H1 (cell line): Measurements from ENCODE around the gene YPEL2. TPM values are rescaled to one million over a fixed set of nuclear protein-coding genes. Genes with fewer than 3 reads are reported as not detected.

Experiments
- CTCF ChIA-PET: fragments of 300-600 bp; sonication (Branson Sonifier 250); formaldehyde crosslinking; loops from one replicate; lab custom pipeline; 2021; ENCODE audit not compliant: partially characterized antibody; lab: Charles Lee
- POLR2A ChIA-PET: fragments of 300-600 bp; sonication (Branson Sonifier 250); formaldehyde crosslinking; loops from one replicate; lab custom pipeline; 2021; ENCODE audit warnings: inconsistent platforms; ENCODE audit not compliant: partially characterized antibody; lab: Charles Lee
- DNase-seq, 2 experiments: peaks; one replicate each; pipeline versions ENCODE4 v3.0.0 to v3.0.0-alpha.2; 2010 to 2022; ENCODE audit warnings: low spot score in 2 of 2, low read depth in 1 of 2, mixed read lengths in 1 of 2
- FAIRE-seq: peaks from 2 replicates; lab custom pipeline; 2011; peaks lifted over from hg19 to GRCh38; lab: Jason Lieb, UNC
- H2AFZ ChIP-seq: 2 replicates; pipeline ENCODE4 v1.8.1; 2012; ENCODE audit warnings: low read length, inconsistent platforms
- H2AK5ac ChIP-seq: 2 replicates; pipeline ENCODE4 v1.6.1; 2013; ENCODE audit warnings: low read depth, low read length
- H2BK120ac ChIP-seq: replicated peaks from 2 replicates; pipeline ENCODE3; 2013; ENCODE audit warnings: low read depth, low read length, inconsistent platforms
- H2BK12ac ChIP-seq: 2 replicates; pipeline ENCODE4 v1.6.1; 2013; ENCODE audit warnings: low read depth, low read length
- H2BK15ac ChIP-seq: 2 replicates; pipeline ENCODE4 v1.6.1; 2013; ENCODE audit warnings: low read length
- H2BK20ac ChIP-seq: 2 replicates; pipeline ENCODE4 v1.6.1; 2013; ENCODE audit warnings: low read length
- H2BK5ac ChIP-seq: 2 replicates; pipeline ENCODE4 v1.6.1; 2013; ENCODE audit warnings: low read depth, low read length
- H3K14ac ChIP-seq: 2 replicates; pipeline ENCODE4 v1.6.1; 2013; ENCODE audit warnings: inconsistent platforms; ENCODE audit not compliant: insufficient read length
- H3K18ac ChIP-seq: 2 replicates; pipeline ENCODE4 v1.6.1; 2013; ENCODE audit warnings: low read length; ENCODE audit errors: extremely low read depth
- H3K23ac ChIP-seq: 2 replicates; pipeline ENCODE4 v1.6.1; 2013; ENCODE audit warnings: inconsistent platforms; ENCODE audit not compliant: insufficient read length
- H3K23me2 ChIP-seq: 2 replicates; pipeline ENCODE4 v1.6.1; 2013; ENCODE audit warnings: low read depth, low read length
- H3K27ac ChIP-seq: 2 replicates; pipeline ENCODE4 v1.6.1; 2011; ENCODE audit warnings: low read depth, low read length, inconsistent platforms
- H3K27me3 ChIP-seq, 4 experiments: replicated peaks in 1 of 4; 1 replicate in 1 of 4; 2 replicates in 3 of 4; pipeline versions ENCODE4 v1.6.1 to v1.8.1; 2011 to 2013; ENCODE audit warnings: low read length in 3 of 4, mild to moderate bottlenecking in 3 of 4, inconsistent platforms in 2 of 4, mixed read lengths in 2 of 4, moderate library complexity in 1 of 4; ENCODE audit not compliant: control insufficient read depth in 3 of 4, insufficient read depth in 3 of 4; ENCODE audit errors: extremely low read depth in 1 of 4
- H3K36me3 ChIP-seq, 4 experiments: 2 replicates each; pipeline versions ENCODE4 v1.6.1 to v1.8.1; 2011 to 2013; ENCODE audit warnings: mild to moderate bottlenecking in 4 of 4, low read length in 3 of 4, moderate library complexity in 2 of 4, control low read depth in 1 of 4, inconsistent platforms in 1 of 4; ENCODE audit not compliant: insufficient read depth in 4 of 4, control insufficient read depth in 2 of 4
- H3K4ac ChIP-seq: replicated peaks from 2 replicates; pipeline ENCODE3; 2013; ENCODE audit warnings: low read length, low read depth, mixed read lengths, inconsistent platforms; ENCODE audit not compliant: insufficient read length
- H3K4me1 ChIP-seq, 4 experiments: replicated peaks in 1 of 4; 1 replicate in 1 of 4; 2 replicates in 3 of 4; pipeline versions ENCODE4 v1.6.1 to v1.8.1; 2011 to 2013; ENCODE audit warnings: low read length in 3 of 4, inconsistent platforms in 2 of 4, mixed read lengths in 1 of 4; ENCODE audit not compliant: insufficient read depth in 4 of 4, control insufficient read depth in 3 of 4
- H3K4me2 ChIP-seq, 2 experiments: 2 replicates each; pipeline versions ENCODE4 v1.6.1 to v1.8.1; 2011 to 2013; ENCODE audit warnings: low read depth in 2 of 2, low read length in 2 of 2, control low read depth in 1 of 2, inconsistent platforms in 1 of 2, mild to moderate bottlenecking in 1 of 2; ENCODE audit not compliant: insufficient read depth in 1 of 2
- H3K4me3 ChIP-seq, 4 experiments: fragments of 200-600, 300-600 bp in 1 of 4; sonication (generic), shearing (Covaris generic), sonication (Bioruptor Twin) in 1 of 4; 2 replicates each; pipeline versions ENCODE4 v1.5.1 to v1.8.1; 2011 to 2016; ENCODE audit warnings: low read length in 4 of 4, low read depth in 3 of 4, control low read depth in 2 of 4, inconsistent platforms in 2 of 4, mild to moderate bottlenecking in 2 of 4, mixed read lengths in 1 of 4, moderate library complexity in 1 of 4; ENCODE audit not compliant: insufficient read depth in 2 of 4; ENCODE audit errors: extremely low read depth in 1 of 4
- H3K56ac ChIP-seq: replicated peaks from 2 replicates; pipeline ENCODE3; 2013; ENCODE audit warnings: low read depth, mild to moderate bottlenecking, mixed read lengths, low read length, inconsistent platforms; ENCODE audit not compliant: insufficient read length
- H3K79me1 ChIP-seq: 2 replicates; pipeline ENCODE4 v1.6.1; 2013; ENCODE audit warnings: low read depth, low read length, control low read depth
- H3K79me2 ChIP-seq, 2 experiments: 2 replicates each; pipeline versions ENCODE4 v1.6.1 to v1.8.1; 2012 to 2013; ENCODE audit warnings: low read length in 2 of 2, mild to moderate bottlenecking in 2 of 2, inconsistent platforms in 1 of 2; ENCODE audit not compliant: insufficient read depth in 2 of 2, control insufficient read depth in 1 of 2
- H3K9ac ChIP-seq, 4 experiments: replicated peaks in 1 of 4; 1 replicate in 1 of 4; 2 replicates in 3 of 4; pipeline versions ENCODE4 v1.6.1 to v1.8.1; 2011 to 2013; ENCODE audit warnings: low read depth in 3 of 4, low read length in 3 of 4, control low read depth in 2 of 4, mild to moderate bottlenecking in 2 of 4, moderate library complexity in 2 of 4, inconsistent platforms in 1 of 4; ENCODE audit errors: extremely low read depth in 1 of 4
- H3K9me3 ChIP-seq, 2 experiments: 2 replicates each; pipeline versions ENCODE4 v1.6.1 to v1.8.1; 2012 to 2013; ENCODE audit warnings: mild to moderate bottlenecking in 2 of 2, moderate library complexity in 2 of 2, control low read depth in 1 of 2, inconsistent platforms in 1 of 2, low read depth in 1 of 2, low read length in 1 of 2, mixed read lengths in 1 of 2; ENCODE audit not compliant: insufficient read depth in 2 of 2
- H4K20me1 ChIP-seq, 2 experiments: replicated peaks in 1 of 2; 2 replicates each; pipeline versions ENCODE3 to v1.8.1; 2011 to 2013; ENCODE audit warnings: inconsistent platforms in 2 of 2, low read length in 2 of 2, mild to moderate bottlenecking in 1 of 2; ENCODE audit not compliant: insufficient read depth in 2 of 2, control insufficient read depth in 1 of 2
- H4K5ac ChIP-seq: 2 replicates; pipeline ENCODE4 v1.6.1; 2013; ENCODE audit warnings: low read length, low read depth, mixed read lengths, inconsistent platforms; ENCODE audit not compliant: insufficient read length
- H4K8ac ChIP-seq: 2 replicates; pipeline ENCODE4 v1.8.0; 2013; ENCODE audit warnings: mild to moderate bottlenecking, moderate library complexity, low read length, inconsistent platforms; ENCODE audit not compliant: insufficient read depth; ENCODE audit errors: extremely low read depth
- H4K91ac ChIP-seq: replicated peaks from 2 replicates; pipeline ENCODE3; 2013; ENCODE audit warnings: low read length, mixed read lengths, inconsistent platforms; ENCODE audit not compliant: insufficient read length
- ASH2L ChIP-seq: fragments of 200-600, 300-600 bp; sonication (generic); IDR thresholded peaks from one replicate; pipeline ENCODE4 v1.7.1; 2017; ENCODE audit warnings: low read length
- CBX8 ChIP-seq: fragments of 300-800, 300-1000 bp; sonication (generic); IDR thresholded peaks from 2 replicates; pipeline ENCODE4 v1.7.1; 2016; ENCODE audit warnings: low read depth, low read length, borderline replicate concordance
- CTCF ChIP-seq, 3 experiments: IDR thresholded peaks; 1 replicate in 2 of 3; 2 replicates in 1 of 3; pipeline versions ENCODE4 v1.5.1 to v1.6.1; 2011; ENCODE audit warnings: low read length in 3 of 3, mild to moderate bottlenecking in 3 of 3, inconsistent platforms in 2 of 3, low read depth in 1 of 3, moderate library complexity in 1 of 3; ENCODE audit not compliant: insufficient read depth in 1 of 3; ENCODE audit errors: control extremely low read depth in 1 of 3
- EGR1 ChIP-seq: IDR thresholded peaks from 2 replicates; pipeline ENCODE4 v1.6.1; 2011; ENCODE audit warnings: low read depth, low read length, borderline replicate concordance
- GABPA ChIP-seq: IDR thresholded peaks from 2 replicates; pipeline ENCODE4 v1.6.1; 2011; ENCODE audit warnings: mild to moderate bottlenecking, low read length, moderate library complexity, borderline replicate concordance; ENCODE audit not compliant: insufficient read depth
- HDAC2 ChIP-seq, 2 experiments: fragments of 300-600 bp in 1 of 2; sonication (generic) in 1 of 2; IDR thresholded peaks; 2 replicates each; pipeline ENCODE4 v1.6.1; 2011 to 2012; ENCODE audit warnings: low read depth in 2 of 2, low read length in 2 of 2, mild to moderate bottlenecking in 2 of 2, moderate library complexity in 2 of 2, borderline replicate concordance in 1 of 2, inconsistent platforms in 1 of 2
- JUND ChIP-seq: IDR thresholded peaks from 2 replicates; pipeline ENCODE4 v1.6.1; 2011; ENCODE audit warnings: mild to moderate bottlenecking, improper control_type of control experiment, low read length
- POLR2A ChIP-seq, 2 experiments: IDR thresholded peaks; 1 replicate in 1 of 2; 2 replicates in 1 of 2; pipeline ENCODE4 v1.6.1; 2011; ENCODE audit warnings: low read depth in 2 of 2, low read length in 2 of 2, mild to moderate bottlenecking in 2 of 2; ENCODE audit errors: control extremely low read depth in 1 of 2
- POU5F1 ChIP-seq: IDR thresholded peaks from 2 replicates; pipeline ENCODE4 v1.6.1; 2011; ENCODE audit warnings: low read depth, mild to moderate bottlenecking, low read length, moderate library complexity
- RXRA ChIP-seq: IDR thresholded peaks from 2 replicates; pipeline ENCODE4 v1.6.1; 2011; ENCODE audit warnings: low read depth, mild to moderate bottlenecking, low read length, moderate library complexity; ENCODE audit not compliant: insufficient read depth
- SAP30 ChIP-seq: fragments of 300-600 bp; sonication (generic); IDR thresholded peaks from 2 replicates; pipeline ENCODE4 v1.7.1; 2012; ENCODE audit warnings: low read length, moderate library complexity, mild to moderate bottlenecking, inconsistent platforms; ENCODE audit not compliant: insufficient read depth, insufficient replicate concordance
- SUZ12 ChIP-seq: fragments of 200-600 bp; sonication (generic); IDR thresholded peaks from 2 replicates; pipeline ENCODE4 v1.6.1; 2012; ENCODE audit warnings: mild to moderate bottlenecking, inconsistent platforms, low read length, moderate library complexity, mixed read lengths
- WGBS, 2 experiments: shearing (Covaris generic) in 1 of 2; methylation state at CpG; one replicate each; pipeline versions ENCODE4 v1.1.6 to v1.1.7; 2013 to 2015; ENCODE audit warnings: low lambda C conversion rate in 2 of 2, mixed read lengths in 2 of 2, inconsistent platforms in 1 of 2, low coverage in 1 of 2, missing lambda C conversion rate in 1 of 2; ENCODE audit not compliant: insufficient replicate concordance in 2 of 2, insufficient coverage in 1 of 2, insufficient read length in 1 of 2; ENCODE audit errors: extremely low coverage in 1 of 2, missing lambda C conversion rate in 1 of 2; 5-methylcytosine and 5-hydroxymethylcytosine counted together
- polyA plus RNA-seq, 7 experiments: library from polyadenylated mRNA; depleted of rRNA in 3 of 7; stranded (reverse) in 5 of 7; unstranded in 2 of 7; fragments of >200 nt in 5 of 7; fragments of 200-250 nt in 2 of 7; gene quantifications; 1 replicate in 5 of 7; 2 replicates in 1 of 7; 4 replicates in 1 of 7; pipeline versions ENCODE4 v1.2.1 to v1.2.3, GENCODE V29; 2011 to 2013; ENCODE audit warnings: missing spikeins in 2 of 7, mixed read lengths in 2 of 7
- total RNA-seq: library from RNA; stranded (reverse); fragmentation: NEBNext Ultra II Directional; extraction: Animal tissue kit (Norgen Biotek cat#: 25700); gene quantifications from 2 replicates; pipeline ENCODE4 v1.2.1, GENCODE V29; 2021

The YPEL2 gene
- total and polyA plus RNA-seq, 2 of the 8 experiments (the other 6 are each of a cell fraction or from before 2014, with no cell fraction given): 1.6 to 3.5 TPM

DNA sequence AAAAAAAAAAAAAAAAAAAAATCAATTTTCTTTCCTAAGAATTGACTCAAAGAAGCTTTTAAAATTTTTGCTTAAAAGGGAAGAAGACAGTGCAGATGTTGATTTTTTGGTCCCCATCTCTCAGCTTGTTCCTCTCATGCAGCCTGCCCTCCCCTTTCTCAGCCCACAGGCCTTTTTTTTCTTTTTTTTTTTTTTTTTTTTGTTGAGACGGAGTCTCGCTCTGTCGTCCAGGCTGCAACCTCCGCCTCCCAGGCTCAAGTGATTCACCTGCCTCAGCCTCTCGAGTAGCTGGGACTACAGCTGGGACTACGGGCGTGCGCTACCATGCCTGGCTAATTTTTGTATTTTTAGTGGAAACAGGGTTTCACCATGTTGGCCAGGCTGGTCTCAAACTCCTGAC lies 17.7 kb downstream of the YPEL2 start:
- H3K4me2 ChIP-seq: no peak overlapping the region
- CTCF ChIA-PET: interaction anchor here (0.6 to 1.7 kb wide), 5 partner anchors 16 to 1840 kb away, joined by 3 to 6 read pairs (median 3); no protein-coding TSS in a partner anchor
- WGBS, 2 experiments: 82% methylated on average over 5 of the region's 8 CpGs; no CpG with 5 or more reads in 1 of the 2 experiments
- POLR2A ChIA-PET: no interaction called here
- FAIRE-seq (no peak), DNase-seq (no peak)
- no peak overlapping the region for H2BK120ac ChIP-seq
- H3K79me2 ChIP-seq: no peaks in the 10 kb centered on the region
- H3K23ac ChIP-seq: no peak overlapping the region
- H2BK15ac ChIP-seq: no peak overlapping the region
- no peaks in the 10 kb centered on the region; the same call in 1 of the 2 replicates for H3K79me1 ChIP-seq
- H2AFZ ChIP-seq: no peak overlapping the region
- H3K23me2 ChIP-seq: no peaks in the 10 kb centered on the region
- H2BK5ac ChIP-seq: no peak overlapping the region
- H4K8ac ChIP-seq: no peak overlapping the region
- H3K4me1 ChIP-seq: peaks cover 0 to 9% (median 4%) of the 10 kb centered on the region in 4 experiments; a peak in 4 of 7 replicates
- H4K20me1 ChIP-seq: no peaks in the 10 kb centered on the region
- no peak overlapping the region for H3K14ac ChIP-seq
- no peak overlapping the region for H4K91ac ChIP-seq
- no peak overlapping the region for H3K56ac ChIP-seq
- no peak overlapping the region for H2BK20ac ChIP-seq
- no peak overlapping the region for H2BK12ac ChIP-seq
- H3K4ac ChIP-seq: no peak overlapping the region
- no peak overlapping the region for H3K18ac ChIP-seq
- H4K5ac ChIP-seq: no peak overlapping the region
- H3K4me3 ChIP-seq: no peak overlapping the region
- H3K36me3 ChIP-seq: no peaks in the 10 kb centered on the region
- no peak overlapping the region for H3K9ac ChIP-seq
- no peak overlapping the region for H3K27ac ChIP-seq
- no peaks in the 10 kb centered on the region for H3K9me3 ChIP-seq
- H2AK5ac ChIP-seq: no peak overlapping the region
- no peaks in the 10 kb centered on the region for H3K27me3 ChIP-seq
- TF ChIP-seq EGR1: no peak
- TF ChIP-seq POU5F1: no peak
- no peak for TF ChIP-seq POLR2A (IDR thresholded peaks at IDR 0.05; ENCODE audit: control extremely low read depth in 1 of 2, low read depth in 2 of 2, low read length in 2 of 2)
- TF ChIP-seq CTCF (IDR thresholded peaks at IDR 0.05; ENCODE audit: control extremely low read depth in 1 of 3, insufficient read depth in 1 of 3, low read depth in 1 of 3, low read length in 3 of 3): no peak
- no peak for TF ChIP-seq HDAC2 (IDR thresholded peaks at IDR 0.05; ENCODE audit: borderline replicate concordance in 1 of 2, low read depth in 2 of 2, low read length in 2 of 2)
- TF ChIP-seq CBX8: no peak
- no peak for TF ChIP-seq SAP30
- no peak for TF ChIP-seq ASH2L
- TF ChIP-seq RXRA: no peak
- no peak for TF ChIP-seq SUZ12
- no peak for TF ChIP-seq GABPA
- TF ChIP-seq JUND: no peak
